ENCODE results near the gene KBTBD12.

DNA sequence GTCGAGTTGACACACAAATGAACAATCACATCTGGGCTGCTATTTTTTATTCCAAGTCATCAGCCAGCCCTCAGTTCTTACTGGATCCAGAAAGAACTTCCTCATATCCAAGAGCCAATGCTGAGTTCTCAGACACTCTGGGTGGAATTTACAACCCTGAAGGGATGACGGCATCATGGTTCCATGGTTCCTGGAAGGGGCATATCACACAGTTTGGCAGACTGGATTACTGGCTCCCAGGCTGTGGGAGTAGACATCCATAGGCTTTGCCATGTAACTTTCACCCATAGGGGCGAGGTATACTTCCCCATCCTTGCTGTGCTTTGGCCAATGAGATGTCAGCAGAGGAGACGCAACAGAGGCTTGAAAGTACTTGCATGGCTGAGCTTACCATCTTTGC is 26.9 kb upstream of the KBTBD12 start:
- TF ChIP-seq EP300 (IDR thresholded peaks at IDR 0.05) (no peak), PHF8 (IDR thresholded peaks at IDR 0.05; ENCODE audit: borderline replicate concordance, low read depth) (no peak), NFE2L2 (conservative IDR thresholded peaks at IDR 0.05; ENCODE audit: low read length) (no peak), TFCP2L1 (CRISPR knock-in tag; IDR thresholded peaks at IDR 0.05) (no peak), KDM1A (IDR thresholded peaks at IDR 0.05; ENCODE audit: low read depth) (no peak), RAD21 (conservative IDR thresholded peaks at IDR 0.05 in 1 of 2, IDR thresholded peaks at IDR 0.05 in 1 of 2) (no peak), BHLHE40 (IDR thresholded peaks at IDR 0.05; ENCODE audit: low read depth, low read length) (no peak), RFX5 (IDR thresholded peaks at IDR 0.05) (no peak)
- TF ChIP-seq, protein P1, sequence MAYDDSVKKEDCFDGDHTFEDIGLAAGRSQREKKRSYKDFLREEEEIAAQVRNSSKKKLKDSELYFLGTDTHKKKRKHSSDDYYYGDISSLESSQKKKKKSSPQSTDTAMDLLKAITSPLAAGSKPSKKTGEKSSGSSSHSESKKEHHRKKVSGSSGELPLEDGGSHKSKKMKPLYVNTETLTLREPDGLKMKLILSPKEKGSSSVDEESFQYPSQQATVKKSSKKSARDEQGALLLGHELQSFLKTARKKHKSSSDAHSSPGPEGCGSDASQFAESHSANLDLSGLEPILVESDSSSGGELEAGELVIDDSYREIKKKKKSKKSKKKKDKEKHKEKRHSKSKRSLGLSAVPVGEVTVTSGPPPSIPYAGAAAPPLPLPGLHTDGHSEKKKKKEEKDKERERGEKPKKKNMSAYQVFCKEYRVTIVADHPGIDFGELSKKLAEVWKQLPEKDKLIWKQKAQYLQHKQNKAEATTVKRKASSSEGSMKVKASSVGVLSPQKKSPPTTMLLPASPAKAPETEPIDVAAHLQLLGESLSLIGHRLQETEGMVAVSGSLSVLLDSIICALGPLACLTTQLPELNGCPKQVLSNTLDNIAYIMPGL (CRISPR knock-in tag; IDR thresholded peaks at IDR 0.05; ENCODE audit: borderline replicate concordance): no peak
- TF ChIP-seq, protein P2, sequence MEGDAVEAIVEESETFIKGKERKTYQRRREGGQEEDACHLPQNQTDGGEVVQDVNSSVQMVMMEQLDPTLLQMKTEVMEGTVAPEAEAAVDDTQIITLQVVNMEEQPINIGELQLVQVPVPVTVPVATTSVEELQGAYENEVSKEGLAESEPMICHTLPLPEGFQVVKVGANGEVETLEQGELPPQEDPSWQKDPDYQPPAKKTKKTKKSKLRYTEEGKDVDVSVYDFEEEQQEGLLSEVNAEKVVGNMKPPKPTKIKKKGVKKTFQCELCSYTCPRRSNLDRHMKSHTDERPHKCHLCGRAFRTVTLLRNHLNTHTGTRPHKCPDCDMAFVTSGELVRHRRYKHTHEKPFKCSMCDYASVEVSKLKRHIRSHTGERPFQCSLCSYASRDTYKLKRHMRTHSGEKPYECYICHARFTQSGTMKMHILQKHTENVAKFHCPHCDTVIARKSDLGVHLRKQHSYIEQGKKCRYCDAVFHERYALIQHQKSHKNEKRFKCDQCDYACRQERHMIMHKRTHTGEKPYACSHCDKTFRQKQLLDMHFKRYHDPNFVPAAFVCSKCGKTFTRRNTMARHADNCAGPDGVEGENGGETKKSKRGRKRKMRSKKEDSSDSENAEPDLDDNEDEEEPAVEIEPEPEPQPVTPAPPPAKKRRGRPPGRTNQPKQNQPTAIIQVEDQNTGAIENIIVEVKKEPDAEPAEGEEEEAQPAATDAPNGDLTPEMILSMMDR (IDR thresholded peaks at IDR 0.05): no peak
- TF ChIP-seq, protein P3, sequence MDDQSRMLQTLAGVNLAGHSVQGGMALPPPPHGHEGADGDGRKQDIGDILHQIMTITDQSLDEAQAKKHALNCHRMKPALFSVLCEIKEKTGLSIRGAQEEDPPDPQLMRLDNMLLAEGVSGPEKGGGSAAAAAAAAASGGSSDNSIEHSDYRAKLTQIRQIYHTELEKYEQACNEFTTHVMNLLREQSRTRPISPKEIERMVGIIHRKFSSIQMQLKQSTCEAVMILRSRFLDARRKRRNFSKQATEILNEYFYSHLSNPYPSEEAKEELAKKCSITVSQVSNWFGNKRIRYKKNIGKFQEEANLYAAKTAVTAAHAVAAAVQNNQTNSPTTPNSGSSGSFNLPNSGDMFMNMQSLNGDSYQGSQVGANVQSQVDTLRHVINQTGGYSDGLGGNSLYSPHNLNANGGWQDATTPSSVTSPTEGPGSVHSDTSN (IDR thresholded peaks at IDR 0.05): no peak
- TF ChIP-seq, protein P4, sequence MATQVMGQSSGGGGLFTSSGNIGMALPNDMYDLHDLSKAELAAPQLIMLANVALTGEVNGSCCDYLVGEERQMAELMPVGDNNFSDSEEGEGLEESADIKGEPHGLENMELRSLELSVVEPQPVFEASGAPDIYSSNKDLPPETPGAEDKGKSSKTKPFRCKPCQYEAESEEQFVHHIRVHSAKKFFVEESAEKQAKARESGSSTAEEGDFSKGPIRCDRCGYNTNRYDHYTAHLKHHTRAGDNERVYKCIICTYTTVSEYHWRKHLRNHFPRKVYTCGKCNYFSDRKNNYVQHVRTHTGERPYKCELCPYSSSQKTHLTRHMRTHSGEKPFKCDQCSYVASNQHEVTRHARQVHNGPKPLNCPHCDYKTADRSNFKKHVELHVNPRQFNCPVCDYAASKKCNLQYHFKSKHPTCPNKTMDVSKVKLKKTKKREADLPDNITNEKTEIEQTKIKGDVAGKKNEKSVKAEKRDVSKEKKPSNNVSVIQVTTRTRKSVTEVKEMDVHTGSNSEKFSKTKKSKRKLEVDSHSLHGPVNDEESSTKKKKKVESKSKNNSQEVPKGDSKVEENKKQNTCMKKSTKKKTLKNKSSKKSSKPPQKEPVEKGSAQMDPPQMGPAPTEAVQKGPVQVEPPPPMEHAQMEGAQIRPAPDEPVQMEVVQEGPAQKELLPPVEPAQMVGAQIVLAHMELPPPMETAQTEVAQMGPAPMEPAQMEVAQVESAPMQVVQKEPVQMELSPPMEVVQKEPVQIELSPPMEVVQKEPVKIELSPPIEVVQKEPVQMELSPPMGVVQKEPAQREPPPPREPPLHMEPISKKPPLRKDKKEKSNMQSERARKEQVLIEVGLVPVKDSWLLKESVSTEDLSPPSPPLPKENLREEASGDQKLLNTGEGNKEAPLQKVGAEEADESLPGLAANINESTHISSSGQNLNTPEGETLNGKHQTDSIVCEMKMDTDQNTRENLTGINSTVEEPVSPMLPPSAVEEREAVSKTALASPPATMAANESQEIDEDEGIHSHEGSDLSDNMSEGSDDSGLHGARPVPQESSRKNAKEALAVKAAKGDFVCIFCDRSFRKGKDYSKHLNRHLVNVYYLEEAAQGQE (IDR thresholded peaks at IDR 0.05): no peak

All from A549 (cell line).